ENCODE results near the gene NRXN2.

NRXN2 gene

DNA sequence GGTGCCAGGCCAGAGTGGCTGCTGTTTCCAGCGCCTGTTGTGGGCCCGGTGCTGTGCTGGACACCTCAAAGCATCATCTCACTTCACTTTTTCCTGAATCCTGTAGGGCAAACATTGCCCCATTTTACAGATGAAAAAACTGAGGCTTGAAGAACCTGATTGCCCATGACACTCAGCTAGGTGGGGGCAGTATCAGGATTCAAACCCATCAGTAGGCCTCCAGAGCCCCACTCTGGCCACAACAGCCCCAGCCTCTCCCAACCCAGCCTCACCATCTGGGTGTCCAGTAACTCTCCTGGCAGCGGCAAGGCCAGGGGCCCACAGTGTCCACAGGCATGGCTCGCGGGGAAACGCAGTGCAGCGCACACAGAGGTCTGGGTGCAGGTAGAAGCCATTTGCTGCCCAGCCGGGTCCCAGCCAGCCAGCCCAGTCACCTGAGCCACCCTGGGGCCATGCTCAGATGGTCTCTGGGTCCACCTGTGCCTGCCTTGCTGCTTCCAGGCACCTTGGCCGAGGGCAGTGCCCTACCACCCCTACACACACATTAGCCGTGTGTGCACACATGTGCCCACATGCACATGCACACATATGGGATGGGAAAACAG lies 120.4 kb downstream of the NRXN2 start:
- TF ChIP-seq, protein P1, sequence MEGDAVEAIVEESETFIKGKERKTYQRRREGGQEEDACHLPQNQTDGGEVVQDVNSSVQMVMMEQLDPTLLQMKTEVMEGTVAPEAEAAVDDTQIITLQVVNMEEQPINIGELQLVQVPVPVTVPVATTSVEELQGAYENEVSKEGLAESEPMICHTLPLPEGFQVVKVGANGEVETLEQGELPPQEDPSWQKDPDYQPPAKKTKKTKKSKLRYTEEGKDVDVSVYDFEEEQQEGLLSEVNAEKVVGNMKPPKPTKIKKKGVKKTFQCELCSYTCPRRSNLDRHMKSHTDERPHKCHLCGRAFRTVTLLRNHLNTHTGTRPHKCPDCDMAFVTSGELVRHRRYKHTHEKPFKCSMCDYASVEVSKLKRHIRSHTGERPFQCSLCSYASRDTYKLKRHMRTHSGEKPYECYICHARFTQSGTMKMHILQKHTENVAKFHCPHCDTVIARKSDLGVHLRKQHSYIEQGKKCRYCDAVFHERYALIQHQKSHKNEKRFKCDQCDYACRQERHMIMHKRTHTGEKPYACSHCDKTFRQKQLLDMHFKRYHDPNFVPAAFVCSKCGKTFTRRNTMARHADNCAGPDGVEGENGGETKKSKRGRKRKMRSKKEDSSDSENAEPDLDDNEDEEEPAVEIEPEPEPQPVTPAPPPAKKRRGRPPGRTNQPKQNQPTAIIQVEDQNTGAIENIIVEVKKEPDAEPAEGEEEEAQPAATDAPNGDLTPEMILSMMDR (IDR thresholded peaks at IDR 0.05) = no peak

DNA sequence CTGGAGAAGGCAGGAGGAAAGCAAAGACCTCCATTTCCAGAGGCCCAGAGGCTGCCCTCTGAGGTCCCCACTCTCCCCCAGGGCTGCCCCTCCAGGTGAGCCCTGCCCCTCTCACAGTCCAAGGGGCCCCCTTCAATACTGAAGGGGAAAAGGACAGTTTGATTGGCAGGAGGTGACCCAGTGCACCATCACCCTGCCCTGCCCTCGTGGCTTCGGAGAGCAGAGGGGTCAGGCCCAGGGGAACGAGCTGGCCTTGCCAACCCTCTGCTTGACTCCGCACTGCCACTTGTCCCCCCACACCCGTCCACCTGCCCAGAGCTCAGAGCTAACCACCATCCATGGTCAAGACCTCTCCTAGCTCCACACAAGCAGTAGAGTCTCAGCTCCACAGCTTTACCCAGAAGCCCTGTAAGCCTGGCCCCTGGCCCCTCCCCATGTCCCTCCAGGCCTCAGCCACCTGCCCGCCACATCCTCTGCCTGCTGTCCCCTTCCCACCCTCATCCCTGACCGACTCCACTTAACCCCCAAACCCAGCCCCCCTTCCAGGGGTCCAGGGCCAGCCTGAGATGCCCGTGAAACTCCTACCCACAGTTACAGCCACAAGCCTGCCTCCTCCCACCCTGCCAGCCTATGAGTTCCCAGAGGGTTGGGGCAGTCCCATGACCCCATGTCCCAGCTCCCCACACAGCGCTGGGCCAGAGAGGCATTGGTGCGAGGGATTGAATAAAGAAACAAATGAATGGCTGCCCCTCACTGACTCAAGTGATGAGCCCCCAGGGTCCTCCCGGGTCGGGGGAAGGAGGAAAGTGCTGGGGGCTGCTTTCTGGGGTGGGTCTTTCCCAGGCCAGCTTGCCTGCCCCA lies 121.2 kb downstream of the NRXN2 start:
- TF ChIP-seq, protein P1 (IDR thresholded peaks at IDR 0.05) = no peak

DNA sequence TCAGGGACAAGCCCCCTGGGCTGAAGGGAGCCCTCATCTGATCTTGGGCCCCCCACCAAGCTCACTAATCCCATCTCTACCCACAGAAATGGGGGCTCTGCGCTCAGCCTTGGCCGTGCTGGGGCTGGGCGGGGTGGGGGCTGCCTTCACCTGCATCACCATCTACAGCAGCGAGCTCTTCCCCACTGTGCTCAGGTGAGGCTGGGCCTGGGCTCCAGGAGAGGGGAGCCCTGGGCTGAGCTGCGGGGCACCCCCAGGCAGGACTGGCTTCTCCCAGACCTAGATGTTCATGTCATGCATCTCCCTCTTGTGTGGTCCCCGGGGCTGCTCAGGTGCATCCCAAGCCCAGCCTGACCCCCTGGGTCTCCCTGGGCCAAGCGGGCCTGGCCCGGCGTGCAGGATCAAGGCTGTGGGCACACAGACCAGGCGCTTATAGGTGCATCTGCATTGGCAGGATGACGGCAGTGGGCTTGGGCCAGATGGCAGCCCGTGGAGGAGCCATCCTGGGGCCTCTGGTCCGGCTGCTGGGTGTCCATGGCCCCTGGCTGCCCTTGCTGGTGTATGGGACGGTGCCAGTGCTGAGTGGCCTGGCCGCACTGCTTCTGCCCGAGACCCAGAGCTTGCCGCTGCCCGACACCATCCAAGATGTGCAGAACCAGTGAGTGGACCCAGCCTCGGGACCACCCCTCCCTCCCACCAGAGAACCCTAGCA lies 122.6 kb downstream of the NRXN2 start:
- TF ChIP-seq, protein P1 (IDR thresholded peaks at IDR 0.05) = no peak

DNA sequence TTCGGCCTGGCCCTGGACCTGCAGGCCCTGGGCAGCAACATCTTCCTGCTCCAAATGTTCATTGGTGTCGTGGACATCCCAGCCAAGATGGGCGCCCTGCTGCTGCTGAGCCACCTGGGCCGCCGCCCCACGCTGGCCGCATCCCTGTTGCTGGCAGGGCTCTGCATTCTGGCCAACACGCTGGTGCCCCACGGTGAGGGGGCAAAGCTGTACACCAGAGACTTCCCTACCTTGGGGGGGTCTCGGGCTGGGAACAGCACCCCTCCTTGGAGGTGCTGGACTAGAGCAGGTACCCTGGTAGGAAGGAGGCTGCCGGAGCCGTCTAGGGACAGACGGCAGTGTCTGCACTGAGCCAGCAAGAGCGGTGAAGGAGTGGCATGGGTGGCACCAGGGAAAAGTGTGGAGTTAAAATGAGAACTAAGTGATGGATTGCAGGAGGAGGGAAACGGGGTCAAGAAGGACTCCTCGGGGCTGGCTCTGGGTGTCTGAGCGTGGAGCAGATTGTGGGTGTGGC lies 123.2 kb downstream of the NRXN2 start:
- TF ChIP-seq, protein P1 (IDR thresholded peaks at IDR 0.05) = no peak

DNA sequence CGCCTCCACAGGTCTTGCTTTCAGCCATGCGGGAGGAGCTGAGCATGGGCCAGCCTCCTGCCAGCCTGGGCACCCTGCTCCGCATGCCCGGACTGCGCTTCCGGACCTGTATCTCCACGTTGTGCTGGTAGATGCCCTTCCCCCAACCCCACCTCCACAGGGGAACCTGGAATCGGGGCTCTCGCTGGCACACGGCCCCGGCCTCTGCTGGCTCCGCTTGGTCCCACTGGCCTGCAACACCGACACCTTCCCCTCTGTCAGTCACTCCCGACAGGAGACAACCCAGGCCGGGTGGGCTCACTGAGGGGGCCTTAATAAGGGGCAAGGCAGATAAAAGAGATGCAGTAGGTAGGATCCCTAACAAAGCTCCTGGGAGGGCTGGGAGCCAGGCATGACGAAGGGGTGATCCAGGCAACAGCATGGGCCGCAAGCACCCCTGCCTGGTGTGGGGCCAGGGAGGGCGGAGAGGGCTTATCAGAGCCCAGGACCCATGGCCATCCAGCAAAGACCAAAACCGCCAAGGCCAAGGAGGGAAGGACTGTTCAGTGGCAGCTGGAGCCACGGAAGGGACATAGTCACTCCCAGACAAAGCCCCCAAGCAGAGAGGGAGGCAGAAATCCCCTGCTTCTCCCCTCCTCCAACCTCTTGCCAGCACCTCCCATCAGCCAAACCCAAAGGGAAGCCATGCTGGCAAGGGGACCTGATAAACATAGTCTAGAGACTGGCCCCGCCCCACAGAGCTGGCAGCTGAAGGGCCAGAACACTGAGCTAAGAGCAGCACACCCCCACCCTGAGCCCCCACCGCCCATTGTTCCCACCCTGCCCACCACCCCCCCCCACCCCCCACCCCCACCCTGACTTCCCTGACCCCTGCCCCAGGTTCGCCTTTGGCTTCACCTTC lies 124.0 kb downstream of the NRXN2 start:
- TF ChIP-seq, protein P1 (IDR thresholded peaks at IDR 0.05) = no peak

DNA sequence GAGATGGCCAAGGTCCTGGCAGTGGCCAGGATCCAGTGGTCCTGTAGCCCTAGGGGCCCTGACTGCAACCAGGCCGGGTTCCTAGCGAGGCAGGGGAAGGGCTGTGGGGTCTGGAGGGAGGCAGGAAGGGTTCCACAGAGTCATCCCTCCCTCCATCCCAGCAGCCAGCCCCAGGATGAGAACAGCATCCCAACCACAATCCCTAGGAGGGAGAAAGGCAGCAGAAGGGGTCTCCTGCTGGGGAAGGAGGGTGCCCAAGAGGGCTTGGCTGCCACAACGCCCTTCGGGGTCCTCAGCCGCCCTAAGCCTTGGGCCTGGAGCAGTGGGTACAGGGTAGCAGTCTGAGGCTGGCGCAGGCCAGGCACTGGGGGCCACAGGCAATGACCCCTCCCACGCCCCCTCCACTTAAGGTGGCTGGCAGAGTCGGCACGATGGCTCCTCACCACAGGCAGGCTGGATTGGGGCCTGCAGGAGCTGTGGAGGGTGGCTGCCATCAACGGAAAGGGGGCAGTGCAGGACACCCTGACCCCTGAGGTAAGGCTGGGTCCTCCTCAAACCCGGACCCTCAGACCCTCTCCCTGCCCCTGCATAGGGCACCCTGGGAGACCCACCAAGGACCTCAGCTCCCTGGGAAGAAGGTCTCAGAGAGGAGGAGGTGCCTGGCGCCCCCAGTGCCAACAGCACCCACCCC lies 124.7 kb downstream of the NRXN2 start:
- TF ChIP-seq, protein P1 (IDR thresholded peaks at IDR 0.05) = no peak
